ENCODE results near the gene PLAU.
"Not testable (repeated sequence)": the region's sequence is repeated elsewhere in the genome, so short reads cannot be mapped to it uniquely, and the experiment has no call there.

Gene PLAU

DNA sequence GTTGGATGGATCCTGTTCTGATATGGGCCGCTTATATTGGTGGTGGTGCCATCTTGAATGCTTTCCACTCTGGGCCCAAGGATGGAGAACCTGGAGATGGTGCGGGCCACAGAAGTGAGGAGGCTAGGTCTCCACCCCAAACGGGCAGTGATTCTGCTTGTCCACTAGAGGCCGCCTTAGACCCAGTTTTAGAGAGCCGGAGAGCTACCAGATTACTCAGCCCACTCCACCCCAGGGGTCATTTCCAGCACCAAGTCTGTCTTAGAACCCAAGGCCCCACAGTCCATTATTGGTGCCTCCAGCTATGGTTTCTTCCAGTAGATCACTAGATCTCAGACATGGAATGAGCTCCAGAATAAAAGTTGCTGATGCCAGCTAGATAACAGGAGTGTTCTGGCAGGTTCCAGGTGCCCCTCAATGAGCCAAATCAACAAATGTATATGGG lies 24.8 kb upstream of the PLAU start:
- in situ Hi-C loops (cut with HindIII; ENCODE audit: low sequenced_read_pairs) = no loop called here
- TF ChIP-seq, protein P1, sequence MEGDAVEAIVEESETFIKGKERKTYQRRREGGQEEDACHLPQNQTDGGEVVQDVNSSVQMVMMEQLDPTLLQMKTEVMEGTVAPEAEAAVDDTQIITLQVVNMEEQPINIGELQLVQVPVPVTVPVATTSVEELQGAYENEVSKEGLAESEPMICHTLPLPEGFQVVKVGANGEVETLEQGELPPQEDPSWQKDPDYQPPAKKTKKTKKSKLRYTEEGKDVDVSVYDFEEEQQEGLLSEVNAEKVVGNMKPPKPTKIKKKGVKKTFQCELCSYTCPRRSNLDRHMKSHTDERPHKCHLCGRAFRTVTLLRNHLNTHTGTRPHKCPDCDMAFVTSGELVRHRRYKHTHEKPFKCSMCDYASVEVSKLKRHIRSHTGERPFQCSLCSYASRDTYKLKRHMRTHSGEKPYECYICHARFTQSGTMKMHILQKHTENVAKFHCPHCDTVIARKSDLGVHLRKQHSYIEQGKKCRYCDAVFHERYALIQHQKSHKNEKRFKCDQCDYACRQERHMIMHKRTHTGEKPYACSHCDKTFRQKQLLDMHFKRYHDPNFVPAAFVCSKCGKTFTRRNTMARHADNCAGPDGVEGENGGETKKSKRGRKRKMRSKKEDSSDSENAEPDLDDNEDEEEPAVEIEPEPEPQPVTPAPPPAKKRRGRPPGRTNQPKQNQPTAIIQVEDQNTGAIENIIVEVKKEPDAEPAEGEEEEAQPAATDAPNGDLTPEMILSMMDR (IDR thresholded peaks at IDR 0.05; ENCODE audit: low read depth, low read length) = peak; percentile 86
- peak; percentile 82 for DNase-seq (ENCODE audit: low read depth, low spot score)
- H3K4me3 ChIP-seq (ENCODE audit: low read depth, low read length) = no peak overlapping the region

DNA sequence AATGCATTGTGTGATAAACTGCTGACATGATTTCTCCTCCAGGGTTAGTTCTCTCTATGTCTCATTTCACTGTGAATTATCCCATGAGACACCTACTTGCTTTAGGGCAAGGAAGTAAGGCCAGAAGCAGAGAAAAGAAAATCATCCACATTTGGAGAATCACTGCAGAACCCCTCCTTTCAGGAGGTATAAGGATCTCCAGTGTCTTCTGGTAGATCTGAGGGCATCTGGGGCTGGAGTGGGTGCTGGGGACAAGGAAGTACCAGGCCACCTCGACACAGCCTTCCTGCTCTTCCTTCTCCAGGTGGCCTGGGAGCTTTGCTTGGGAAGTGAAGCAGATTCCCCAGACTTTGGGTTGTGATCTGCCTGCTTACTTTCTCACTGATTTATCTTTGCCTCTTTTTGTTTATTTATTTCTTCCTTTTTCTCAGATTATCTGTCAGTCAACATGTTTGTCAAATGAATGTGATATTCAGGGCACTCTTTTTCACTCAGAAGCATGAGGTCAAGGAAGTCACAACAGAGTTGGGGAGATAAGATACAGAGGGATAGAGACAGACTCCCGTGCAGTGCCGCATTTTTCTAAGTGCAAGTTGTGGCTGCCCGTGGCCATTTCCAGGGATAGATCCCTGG lies 24.2 kb upstream of the PLAU start:
- H3K4me3 ChIP-seq (ENCODE audit: low read depth, low read length) = no peak overlapping the region
- TF ChIP-seq, protein P1 (IDR thresholded peaks at IDR 0.05; ENCODE audit: low read depth, low read length) = no peak
- DNase-seq (ENCODE audit: low read depth, low spot score) = no peak
- in situ Hi-C loops (cut with HindIII; ENCODE audit: low sequenced_read_pairs) = no loop called here

DNA sequence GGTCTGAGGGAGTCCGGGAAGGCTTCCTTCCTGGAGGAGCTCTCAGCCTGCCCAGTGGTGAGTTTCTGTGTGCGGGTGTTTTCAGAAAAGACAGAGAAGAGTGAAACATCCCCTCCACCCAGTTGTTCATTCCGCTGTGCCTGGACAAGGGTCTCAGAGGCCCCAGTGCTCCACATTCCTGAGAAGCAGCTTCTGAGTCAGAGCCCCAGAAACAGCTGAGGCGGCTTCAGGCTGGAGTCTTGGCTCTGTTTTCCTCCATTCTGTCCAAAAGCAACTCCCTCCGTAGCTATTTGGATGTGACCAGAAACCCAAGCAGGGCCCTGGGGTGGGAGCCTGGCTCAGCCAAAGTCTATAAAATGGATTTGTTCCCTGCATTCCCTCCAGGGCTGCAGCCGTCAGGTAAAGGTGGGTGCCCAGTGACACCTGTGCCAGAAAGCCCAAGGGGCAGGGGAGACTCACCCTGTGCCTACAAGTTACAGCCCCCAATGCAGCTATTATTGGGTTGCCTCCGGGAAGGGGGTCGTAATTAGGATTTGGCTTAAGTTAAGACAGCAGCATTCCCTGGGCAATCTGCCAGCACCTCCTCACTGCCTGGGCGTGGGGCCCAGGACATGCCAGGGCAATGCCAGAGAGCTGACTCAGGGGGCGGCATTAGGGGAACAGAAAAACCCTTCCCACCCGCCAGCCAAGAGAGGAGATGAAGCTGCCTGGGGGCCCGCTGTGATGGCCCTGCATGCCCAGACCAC lies 23.5 kb upstream of the PLAU start:
- DNase-seq (ENCODE audit: low read depth, low spot score) = peak; percentile 94
- no peak overlapping the region for H3K4me3 ChIP-seq (ENCODE audit: low read depth, low read length)
- in situ Hi-C loops (cut with HindIII; ENCODE audit: low sequenced_read_pairs) = no loop called here
- TF ChIP-seq, protein P1 (IDR thresholded peaks at IDR 0.05; ENCODE audit: low read depth, low read length) = no peak

DNA sequence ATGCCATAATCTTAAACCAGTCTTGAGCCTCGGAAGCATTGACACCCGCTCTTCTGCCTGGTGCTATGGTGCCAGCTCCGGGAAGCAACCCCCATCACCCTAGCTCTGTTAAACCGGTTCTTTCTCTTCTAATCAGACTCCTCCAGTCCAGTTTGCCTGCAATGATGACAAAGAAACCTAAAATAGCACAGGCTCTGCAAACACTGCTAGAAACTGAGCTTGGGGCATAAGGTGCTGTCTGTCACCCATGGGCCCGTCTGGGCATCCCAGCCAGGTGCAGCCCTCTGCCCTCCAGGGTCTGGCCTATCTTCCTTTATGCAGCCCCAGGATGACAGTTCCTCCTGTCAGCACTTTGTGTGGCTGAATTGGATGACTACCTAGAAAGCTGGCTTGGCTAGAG lies 22.4 kb upstream of the PLAU start:
- no peak for DNase-seq (ENCODE audit: low read depth, low spot score)
- no peak overlapping the region for H3K4me3 ChIP-seq (ENCODE audit: low read depth, low read length)
- TF ChIP-seq, protein P1 (IDR thresholded peaks at IDR 0.05; ENCODE audit: low read depth, low read length) = no peak
- in situ Hi-C loops (cut with HindIII; ENCODE audit: low sequenced_read_pairs) = no loop called here

DNA sequence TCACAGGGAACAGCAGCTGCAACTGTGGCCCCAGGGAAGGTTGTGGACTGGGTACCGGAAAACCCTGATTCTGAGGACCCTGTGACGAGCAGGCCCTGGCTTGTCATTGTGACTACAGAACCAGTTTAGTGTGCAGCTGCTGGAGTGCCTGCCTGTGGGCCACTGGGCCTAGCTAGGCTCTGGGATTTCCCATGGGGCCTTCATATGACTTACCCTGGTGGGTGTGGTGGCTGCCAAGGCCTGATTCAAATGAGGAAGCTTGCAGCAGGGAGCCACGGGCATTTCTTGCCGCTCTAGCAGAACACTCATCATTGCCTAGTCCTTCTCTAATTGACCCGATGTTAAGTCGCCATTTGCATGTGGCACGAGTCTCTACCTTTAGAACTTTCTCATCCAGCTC lies 21.9 kb upstream of the PLAU start:
- in situ Hi-C loops (cut with HindIII; ENCODE audit: low sequenced_read_pairs) = no loop called here
- no peak overlapping the region for H3K4me3 ChIP-seq (ENCODE audit: low read depth, low read length)
- DNase-seq (ENCODE audit: low read depth, low spot score) = peak; percentile 79
- TF ChIP-seq, protein P1 (IDR thresholded peaks at IDR 0.05; ENCODE audit: low read depth, low read length) = no peak

DNA sequence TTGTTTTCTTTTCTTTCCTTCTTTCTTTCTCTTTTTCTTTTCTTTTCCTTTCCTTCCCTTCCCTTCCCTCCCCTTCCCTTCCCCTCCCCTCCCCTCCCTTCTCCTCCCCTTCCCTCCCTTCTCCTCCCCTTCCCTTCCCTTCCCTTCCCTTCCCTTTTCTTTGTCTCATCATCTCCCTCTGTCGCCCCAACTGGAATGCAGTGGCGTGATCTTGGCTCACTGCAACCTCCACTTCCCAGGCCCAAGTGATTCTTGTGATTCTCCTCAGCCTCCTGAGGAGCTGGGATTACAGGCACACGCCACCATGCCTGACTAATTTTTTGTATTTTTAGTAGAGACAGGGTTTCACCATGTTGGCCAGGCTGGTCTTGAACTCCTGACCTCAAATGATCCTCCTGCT lies 21.5 kb upstream of the PLAU start:
- in situ Hi-C loops (cut with HindIII; ENCODE audit: low sequenced_read_pairs); H3K4me3 ChIP-seq (ENCODE audit: low read depth, low read length); DNase-seq (ENCODE audit: low read depth, low spot score): not testable (repeated sequence)

DNA sequence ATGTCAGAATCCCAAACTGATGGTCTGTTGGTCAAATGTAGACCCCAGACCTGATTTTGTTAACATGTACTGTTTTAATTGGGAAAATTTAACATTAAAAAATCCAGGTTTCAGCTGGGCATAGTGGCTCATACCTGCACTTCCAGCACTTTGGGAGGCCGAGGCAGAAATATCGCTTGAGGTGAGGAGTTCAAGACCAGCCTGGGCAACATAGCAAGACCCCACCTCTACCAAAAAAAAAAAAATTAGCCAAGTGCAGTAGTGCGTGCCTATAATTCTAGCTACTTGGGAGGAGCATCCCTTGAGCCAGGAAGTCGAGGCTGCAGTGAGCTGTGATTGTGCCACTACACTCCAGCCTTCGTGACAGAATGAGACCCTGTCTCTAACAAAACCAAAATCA lies 20.7 kb upstream of the PLAU start:
- DNase-seq (ENCODE audit: low read depth, low spot score) = no peak
- in situ Hi-C loops (cut with HindIII; ENCODE audit: low sequenced_read_pairs) = no loop called here
- no peak overlapping the region for H3K4me3 ChIP-seq (ENCODE audit: low read depth, low read length)
- TF ChIP-seq, protein P1 (IDR thresholded peaks at IDR 0.05; ENCODE audit: low read depth, low read length) = no peak

DNA sequence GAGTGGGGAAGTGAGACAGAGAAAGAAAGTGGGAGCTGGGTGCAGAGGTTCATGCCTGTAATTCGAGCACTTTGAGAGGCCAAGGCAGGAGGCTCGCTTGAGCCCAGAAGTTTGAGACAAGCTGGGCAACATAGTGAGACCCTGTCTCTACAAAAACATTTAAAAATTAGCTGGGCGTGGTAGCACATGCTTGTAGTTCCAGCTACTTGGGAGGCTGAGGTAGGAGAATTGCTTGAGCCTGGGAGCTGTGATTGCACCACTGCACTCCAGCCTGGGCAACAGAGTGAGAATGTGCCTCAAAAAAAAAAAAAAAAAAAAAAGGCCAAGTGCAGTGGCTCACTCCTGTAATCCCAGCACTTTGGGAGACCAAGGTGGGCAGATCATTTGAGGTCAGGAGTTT lies 20.1 kb upstream of the PLAU start:
- in situ Hi-C loops (cut with HindIII; ENCODE audit: low sequenced_read_pairs); DNase-seq (ENCODE audit: low read depth, low spot score); H3K4me3 ChIP-seq (ENCODE audit: low read depth, low read length): not testable (repeated sequence)

All from astrocyte of the spinal cord (primary cell).